HEK293 (cell line): ENCODE measurements around the gene FLOT2.
A peak's percentile ranks its signal among the peaks of the same experiment; 100 is the strongest.

Source experiments
- CTCF ChIA-PET: fragments of 350-600 bp; formaldehyde crosslinking; extraction: SDS; loops from one replicate; lab custom pipeline; 2021; ENCODE audit warnings: antibody characterized with exemption; lab: Yijun Ruan, JAX
- POLR2A ChIA-PET: fragments of 300-600 bp; formaldehyde crosslinking; extraction: SDS; loops from one replicate; lab custom pipeline; 2020; ENCODE audit warnings: antibody characterized with exemption, inconsistent platforms; lab: Yijun Ruan, JAX
- H3K27ac ChIP-seq: fragments of 200-500 bp; sonication (Bioruptor generic); 2 replicates; pipeline ENCODE4 v1.5.1; 2014; ENCODE audit warnings: low read depth, low read length, control low read depth, inconsistent platforms; ENCODE audit errors: extremely low read depth
- H3K36me3 ChIP-seq, 2 experiments: fragments of 200-500 bp in 1 of 2; sonication (Bioruptor generic) in 1 of 2; 1 replicate in 1 of 2; 2 replicates in 1 of 2; pipeline ENCODE4 v1.5.1; 2014 to 2017; ENCODE audit warnings: inconsistent platforms in 2 of 2, low read length in 2 of 2; ENCODE audit not compliant: control insufficient read depth in 2 of 2, insufficient read depth in 1 of 2
- H3K4me1 ChIP-seq: fragments of 200-500 bp; sonication (Bioruptor generic); 2 replicates; pipeline ENCODE4 v1.5.1; 2014; ENCODE audit warnings: mild to moderate bottlenecking, low read length, inconsistent platforms; ENCODE audit not compliant: control insufficient read depth, insufficient read depth
- H3K4me3 ChIP-seq: 2 replicates; pipeline ENCODE4 v1.5.1; 2011; ENCODE audit warnings: low read depth, mild to moderate bottlenecking, control low read depth, low read length, moderate library complexity
- H3K9me3 ChIP-seq: fragments of 200-500 bp; sonication (Bioruptor generic); 2 replicates; pipeline ENCODE4 v1.5.1; 2014; ENCODE audit warnings: low read depth, low read length, inconsistent platforms; ENCODE audit not compliant: control insufficient read depth, insufficient read depth
- HOXD13 ChIP-seq: sonication (generic); formaldehyde crosslinking; IDR thresholded peaks from 2 replicates; pipeline ENCODE4 v1.8.0; 2022; ENCODE audit warnings: missing genetic modification reagents, borderline replicate concordance
- KLF7 ChIP-seq: fragments of 450-650 bp; formaldehyde crosslinking; IDR thresholded peaks from 2 replicates; pipeline ENCODE4 v1.5.1; 2016; ENCODE audit warnings: missing biosample characterization, missing genetic modification characterization, borderline replicate concordance
- SETDB1 ChIP-seq: IDR thresholded peaks from one replicate; pipeline ENCODE4 v1.6.1; 2017; ENCODE audit warnings: mild to moderate bottlenecking, low read length, moderate library complexity, mixed read lengths; ENCODE audit not compliant: insufficient read length
- YY2 ChIP-seq: fragments of 450-650 bp; formaldehyde crosslinking; IDR thresholded peaks from 2 replicates; pipeline ENCODE4 v1.5.1; 2016; ENCODE audit warnings: missing biosample characterization, missing genetic modification characterization
- ZBTB17 ChIP-seq: fragments of 450-650 bp; formaldehyde crosslinking; IDR thresholded peaks from 2 replicates; pipeline ENCODE4 v1.5.1; 2016; ENCODE audit warnings: missing biosample characterization, missing genetic modification characterization
- ZFP69B ChIP-seq: fragments of 450-650 bp; formaldehyde crosslinking; IDR thresholded peaks from 2 replicates; pipeline ENCODE4 v1.5.1; 2016; ENCODE audit warnings: missing biosample characterization, missing genetic modification characterization
- ZNF138 ChIP-seq: fragments of 450-650 bp; formaldehyde crosslinking; IDR thresholded peaks from 2 replicates; pipeline ENCODE4 v1.5.1; 2016; ENCODE audit warnings: missing biosample characterization, missing genetic modification characterization, borderline replicate concordance
- ZNF354C ChIP-seq: fragments of 450-650 bp; formaldehyde crosslinking; IDR thresholded peaks from 2 replicates; pipeline ENCODE4 v1.5.1; 2016; ENCODE audit warnings: missing biosample characterization, missing genetic modification characterization, low read depth, borderline replicate concordance
- ZNF404 ChIP-seq: fragments of 450-650 bp; formaldehyde crosslinking; IDR thresholded peaks from 2 replicates; pipeline ENCODE4 v1.5.1; 2017; ENCODE audit warnings: missing biosample characterization, missing genetic modification characterization
- ZNF433 ChIP-seq: fragments of 450-650 bp; formaldehyde crosslinking; IDR thresholded peaks from 2 replicates; pipeline ENCODE4 v1.5.1; 2016; ENCODE audit warnings: missing biosample characterization, missing genetic modification characterization, low read depth
- ZNF501 ChIP-seq: fragments of 450-650 bp; formaldehyde crosslinking; IDR thresholded peaks from 2 replicates; pipeline ENCODE4 v1.5.1; 2016; ENCODE audit warnings: missing biosample characterization, missing genetic modification characterization
- ZNF529 ChIP-seq: fragments of 450-650 bp; formaldehyde crosslinking; IDR thresholded peaks from 2 replicates; pipeline ENCODE4 v1.5.1; 2017; ENCODE audit warnings: missing genetic modification characterization, missing biosample characterization; ENCODE audit not compliant: insufficient replicate concordance
- ZNF571 ChIP-seq: fragments of 450-650 bp; formaldehyde crosslinking; IDR thresholded peaks from 2 replicates; pipeline ENCODE4 v1.5.0; 2017; ENCODE audit warnings: missing biosample characterization, missing genetic modification characterization
- ZNF626 ChIP-seq: fragments of 450-650 bp; sonication (Bioruptor Pico); formaldehyde crosslinking; IDR thresholded peaks from 2 replicates; pipeline ENCODE4 v1.5.1; 2018; ENCODE audit warnings: missing biosample characterization, missing genetic modification characterization, inconsistent platforms
- ZNF658 ChIP-seq: fragments of 450-650 bp; formaldehyde crosslinking; IDR thresholded peaks from 2 replicates; pipeline ENCODE4; 2016; ENCODE audit warnings: missing biosample characterization, missing genetic modification characterization
- ZSCAN23 ChIP-seq: fragments of 450-650 bp; formaldehyde crosslinking; IDR thresholded peaks from 2 replicates; pipeline ENCODE4 v1.5.1; 2016; ENCODE audit warnings: missing biosample characterization, missing genetic modification characterization
- TF ChIP-seq, protein P1 (sequence below): fragments of 450-650 bp; formaldehyde crosslinking; IDR thresholded peaks from 2 replicates; pipeline ENCODE4 v1.5.1; 2016; ENCODE audit warnings: missing biosample characterization, missing genetic modification characterization
- TF ChIP-seq, protein P2 (sequence below): fragments of 450-650 bp; formaldehyde crosslinking; optimal IDR thresholded peaks from 2 replicates; pipeline ENCODE3; 2016; ENCODE audit warnings: missing biosample characterization, mild to moderate bottlenecking, missing genetic modification characterization
- TF ChIP-seq, protein P3 (sequence below): sonication (generic); formaldehyde crosslinking; IDR thresholded peaks from 2 replicates; pipeline ENCODE4 v1.8.1; 2022; ENCODE audit warnings: mild to moderate bottlenecking, moderate library complexity, missing genetic modification reagents
- TF ChIP-seq, protein P4 (sequence below): fragments of 450-650 bp; formaldehyde crosslinking; IDR thresholded peaks from 2 replicates; pipeline ENCODE4 v1.5.1; 2017; ENCODE audit warnings: missing biosample characterization, mild to moderate bottlenecking, missing genetic modification characterization, moderate library complexity
- TF ChIP-seq, protein P5 (sequence below): fragments of 450-650 bp; formaldehyde crosslinking; IDR thresholded peaks from 2 replicates; pipeline ENCODE4 v1.5.1; 2016; ENCODE audit warnings: missing biosample characterization, missing genetic modification characterization, borderline replicate concordance
- TF ChIP-seq, protein P6 (sequence below): fragments of 450-650 bp; IDR thresholded peaks from 2 replicates; pipeline ENCODE4 v1.5.1; 2018; ENCODE audit warnings: missing biosample characterization, missing genetic modification characterization
- TF ChIP-seq, protein P7 (sequence below): fragments of 450-650 bp; formaldehyde crosslinking; IDR thresholded peaks from 2 replicates; pipeline ENCODE4 v1.5.1; 2016; ENCODE audit warnings: missing biosample characterization, missing genetic modification characterization

The FLOT2 gene

DNA sequence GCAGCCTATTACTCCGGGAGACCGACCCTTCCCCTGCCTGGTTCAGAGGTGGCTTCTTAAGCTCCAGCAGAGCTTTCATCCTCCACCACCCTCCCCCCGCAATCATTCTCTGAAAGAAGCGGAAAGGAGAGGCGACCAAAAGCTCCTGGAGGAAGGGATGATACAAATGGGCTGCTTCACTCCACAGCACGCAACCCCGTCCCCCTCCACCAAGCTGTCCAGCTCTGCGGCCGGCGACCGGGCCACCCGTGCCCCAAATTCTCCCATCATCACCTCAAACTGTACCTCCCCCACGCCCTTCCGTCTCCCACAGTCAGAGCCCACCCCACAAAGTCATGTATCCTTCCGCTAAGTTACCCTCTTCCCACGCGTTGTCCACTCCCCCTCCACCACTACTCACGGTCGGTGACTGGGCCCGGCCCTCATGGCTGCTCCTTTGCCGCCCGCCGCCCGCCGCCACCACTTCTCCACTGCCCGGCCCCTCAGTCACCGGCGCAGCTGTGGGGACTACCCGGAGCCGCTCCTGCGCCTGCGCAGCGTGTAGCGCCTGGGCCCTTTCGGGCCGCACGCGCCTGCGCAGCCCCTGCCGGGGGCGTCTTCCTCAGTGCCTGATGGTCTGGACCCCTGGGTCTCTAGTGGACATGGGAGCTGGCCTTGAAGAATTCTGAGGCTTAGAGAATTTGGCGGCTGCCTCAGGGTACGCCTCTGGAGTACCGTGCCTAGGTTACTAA is 55.1 kb downstream of the FLOT2 start, which contains the start of gene FAM222B (continued):
- TF ChIP-seq, protein P1, sequence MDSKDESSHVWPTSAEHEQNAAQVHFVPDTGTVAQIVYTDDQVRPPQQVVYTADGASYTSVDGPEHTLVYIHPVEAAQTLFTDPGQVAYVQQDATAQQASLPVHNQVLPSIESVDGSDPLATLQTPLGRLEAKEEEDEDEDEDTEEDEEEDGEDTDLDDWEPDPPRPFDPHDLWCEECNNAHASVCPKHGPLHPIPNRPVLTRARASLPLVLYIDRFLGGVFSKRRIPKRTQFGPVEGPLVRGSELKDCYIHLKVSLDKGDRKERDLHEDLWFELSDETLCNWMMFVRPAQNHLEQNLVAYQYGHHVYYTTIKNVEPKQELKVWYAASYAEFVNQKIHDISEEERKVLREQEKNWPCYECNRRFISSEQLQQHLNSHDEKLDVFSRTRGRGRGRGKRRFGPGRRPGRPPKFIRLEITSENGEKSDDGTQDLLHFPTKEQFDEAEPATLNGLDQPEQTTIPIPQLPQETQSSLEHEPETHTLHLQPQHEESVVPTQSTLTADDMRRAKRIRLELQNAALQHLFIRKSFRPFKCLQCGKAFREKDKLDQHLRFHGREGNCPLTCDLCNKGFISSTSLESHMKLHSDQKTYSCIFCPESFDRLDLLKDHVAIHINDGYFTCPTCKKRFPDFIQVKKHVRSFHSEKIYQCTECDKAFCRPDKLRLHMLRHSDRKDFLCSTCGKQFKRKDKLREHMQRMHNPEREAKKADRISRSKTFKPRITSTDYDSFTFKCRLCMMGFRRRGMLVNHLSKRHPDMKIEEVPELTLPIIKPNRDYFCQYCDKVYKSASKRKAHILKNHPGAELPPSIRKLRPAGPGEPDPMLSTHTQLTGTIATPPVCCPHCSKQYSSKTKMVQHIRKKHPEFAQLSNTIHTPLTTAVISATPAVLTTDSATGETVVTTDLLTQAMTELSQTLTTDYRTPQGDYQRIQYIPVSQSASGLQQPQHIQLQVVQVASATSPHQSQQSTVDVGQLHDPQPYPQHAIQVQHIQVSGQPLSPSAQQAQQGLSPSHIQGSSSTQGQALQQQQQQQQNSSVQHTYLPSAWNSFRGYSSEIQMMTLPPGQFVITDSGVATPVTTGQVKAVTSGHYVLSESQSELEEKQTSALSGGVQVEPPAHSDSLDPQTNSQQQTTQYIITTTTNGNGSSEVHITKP (tag by site-specific recombination): peak; percentile 98
- TF ChIP-seq HOXD13 (CRISPR knock-in tag) (0 out of 2 replicates have a peak, but pooled peaks have one; percentile 62), ZNF658 (tag by site-specific recombination) (no peak), ZNF626 (tag by site-specific recombination) (no peak), ZNF354C (tag by site-specific recombination) (no peak), ZFP69B (tag by site-specific recombination) (peak; percentile 84), SETDB1 (no peak), KLF7 (tag by site-specific recombination) (no peak; the same call in 1 of the 2 replicates), ZNF433 (tag by site-specific recombination) (no peak)
- TF ChIP-seq, protein P2, sequence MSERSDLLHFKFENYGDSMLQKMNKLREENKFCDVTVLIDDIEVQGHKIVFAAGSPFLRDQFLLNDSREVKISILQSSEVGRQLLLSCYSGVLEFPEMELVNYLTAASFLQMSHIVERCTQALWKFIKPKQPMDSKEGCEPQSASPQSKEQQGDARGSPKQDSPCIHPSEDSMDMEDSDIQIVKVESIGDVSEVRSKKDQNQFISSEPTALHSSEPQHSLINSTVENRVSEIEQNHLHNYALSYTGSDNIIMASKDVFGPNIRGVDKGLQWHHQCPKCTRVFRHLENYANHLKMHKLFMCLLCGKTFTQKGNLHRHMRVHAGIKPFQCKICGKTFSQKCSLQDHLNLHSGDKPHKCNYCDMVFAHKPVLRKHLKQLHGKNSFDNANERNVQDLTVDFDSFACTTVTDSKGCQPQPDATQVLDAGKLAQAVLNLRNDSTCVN (tag by site-specific recombination): peak; percentile 26
- TF ChIP-seq, protein P3, sequence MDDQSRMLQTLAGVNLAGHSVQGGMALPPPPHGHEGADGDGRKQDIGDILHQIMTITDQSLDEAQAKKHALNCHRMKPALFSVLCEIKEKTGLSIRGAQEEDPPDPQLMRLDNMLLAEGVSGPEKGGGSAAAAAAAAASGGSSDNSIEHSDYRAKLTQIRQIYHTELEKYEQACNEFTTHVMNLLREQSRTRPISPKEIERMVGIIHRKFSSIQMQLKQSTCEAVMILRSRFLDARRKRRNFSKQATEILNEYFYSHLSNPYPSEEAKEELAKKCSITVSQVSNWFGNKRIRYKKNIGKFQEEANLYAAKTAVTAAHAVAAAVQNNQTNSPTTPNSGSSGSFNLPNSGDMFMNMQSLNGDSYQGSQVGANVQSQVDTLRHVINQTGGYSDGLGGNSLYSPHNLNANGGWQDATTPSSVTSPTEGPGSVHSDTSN (CRISPR knock-in tag): no peak
- TF ChIP-seq, protein P4, sequence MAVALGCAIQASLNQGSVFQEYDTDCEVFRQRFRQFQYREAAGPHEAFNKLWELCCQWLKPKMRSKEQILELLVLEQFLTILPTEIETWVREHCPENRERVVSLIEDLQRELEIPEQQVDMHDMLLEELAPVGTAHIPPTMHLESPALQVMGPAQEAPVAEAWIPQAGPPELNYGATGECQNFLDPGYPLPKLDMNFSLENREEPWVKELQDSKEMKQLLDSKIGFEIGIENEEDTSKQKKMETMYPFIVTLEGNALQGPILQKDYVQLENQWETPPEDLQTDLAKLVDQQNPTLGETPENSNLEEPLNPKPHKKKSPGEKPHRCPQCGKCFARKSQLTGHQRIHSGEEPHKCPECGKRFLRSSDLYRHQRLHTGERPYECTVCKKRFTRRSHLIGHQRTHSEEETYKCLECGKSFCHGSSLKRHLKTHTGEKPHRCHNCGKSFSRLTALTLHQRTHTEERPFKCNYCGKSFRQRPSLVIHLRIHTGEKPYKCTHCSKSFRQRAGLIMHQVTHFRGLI (tag by site-specific recombination): no peak

DNA sequence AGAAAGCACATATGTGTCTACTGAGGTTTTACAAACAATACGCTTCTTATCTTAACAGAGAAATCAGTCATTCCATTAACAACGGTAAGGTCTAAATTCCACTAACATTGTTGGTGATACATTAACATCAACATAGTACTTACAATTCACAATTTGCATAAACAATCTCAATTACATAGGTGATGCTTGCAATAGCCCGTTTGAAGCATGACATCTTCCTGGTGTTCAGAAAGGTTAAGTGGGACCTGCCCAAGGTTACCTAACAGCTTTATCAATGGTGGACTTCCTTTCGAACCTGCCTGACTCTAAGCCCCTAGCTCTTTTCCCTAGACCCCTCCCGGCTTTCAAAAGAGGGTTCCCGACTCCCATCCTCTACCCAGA is 55.6 kb downstream of the FLOT2 start:
- peak overlapping the region; percentile 77 for H3K27ac ChIP-seq
- H3K36me3 ChIP-seq: no peaks in the 10 kb centered on the region; a peak in 1 of 3 replicates
- CTCF ChIA-PET: interaction anchor here (0.6 to 6.9 kb wide), 8 partner anchors 8 to 112 kb away, joined by 3 to 52 read pairs (median 3); no protein-coding TSS in a partner anchor
- peak overlapping the region; percentile 95 for H3K4me3 ChIP-seq
- H3K4me1 ChIP-seq: 0 out of 2 replicates have a peak, but pooled peaks cover 2% of the 10 kb centered on the region
- POLR2A ChIA-PET: interaction anchor here (0.5 to 2.9 kb wide), 28 partner anchors 9 to 131 kb away, joined by 3 to 24 read pairs (median 6); partner anchors contain the start of genes DHRS13, ERAL1, FLOT2 and NEK8
- H3K9me3 ChIP-seq: no peaks in the 10 kb centered on the region
- TF ChIP-seq YY2 (no peak), ZNF529 (tag by site-specific recombination) (no peak), ZSCAN23 (tag by site-specific recombination) (no peak), ZNF138 (tag by site-specific recombination) (no peak), ZBTB17 (tag by site-specific recombination) (no peak), ZNF501 (no peak), ZNF571 (tag by site-specific recombination) (no peak), ZNF404 (tag by site-specific recombination) (no peak)
- TF ChIP-seq, protein P5, sequence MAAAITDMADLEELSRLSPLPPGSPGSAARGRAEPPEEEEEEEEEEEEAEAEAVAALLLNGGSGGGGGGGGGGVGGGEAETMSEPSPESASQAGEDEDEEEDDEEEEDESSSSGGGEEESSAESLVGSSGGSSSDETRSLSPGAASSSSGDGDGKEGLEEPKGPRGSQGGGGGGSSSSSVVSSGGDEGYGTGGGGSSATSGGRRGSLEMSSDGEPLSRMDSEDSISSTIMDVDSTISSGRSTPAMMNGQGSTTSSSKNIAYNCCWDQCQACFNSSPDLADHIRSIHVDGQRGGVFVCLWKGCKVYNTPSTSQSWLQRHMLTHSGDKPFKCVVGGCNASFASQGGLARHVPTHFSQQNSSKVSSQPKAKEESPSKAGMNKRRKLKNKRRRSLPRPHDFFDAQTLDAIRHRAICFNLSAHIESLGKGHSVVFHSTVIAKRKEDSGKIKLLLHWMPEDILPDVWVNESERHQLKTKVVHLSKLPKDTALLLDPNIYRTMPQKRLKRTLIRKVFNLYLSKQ: no peak
- TF ChIP-seq, protein P6, sequence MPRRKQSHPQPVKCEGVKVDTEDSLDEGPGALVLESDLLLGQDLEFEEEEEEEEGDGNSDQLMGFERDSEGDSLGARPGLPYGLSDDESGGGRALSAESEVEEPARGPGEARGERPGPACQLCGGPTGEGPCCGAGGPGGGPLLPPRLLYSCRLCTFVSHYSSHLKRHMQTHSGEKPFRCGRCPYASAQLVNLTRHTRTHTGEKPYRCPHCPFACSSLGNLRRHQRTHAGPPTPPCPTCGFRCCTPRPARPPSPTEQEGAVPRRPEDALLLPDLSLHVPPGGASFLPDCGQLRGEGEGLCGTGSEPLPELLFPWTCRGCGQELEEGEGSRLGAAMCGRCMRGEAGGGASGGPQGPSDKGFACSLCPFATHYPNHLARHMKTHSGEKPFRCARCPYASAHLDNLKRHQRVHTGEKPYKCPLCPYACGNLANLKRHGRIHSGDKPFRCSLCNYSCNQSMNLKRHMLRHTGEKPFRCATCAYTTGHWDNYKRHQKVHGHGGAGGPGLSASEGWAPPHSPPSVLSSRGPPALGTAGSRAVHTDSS: no peak
- TF ChIP-seq, protein P7, sequence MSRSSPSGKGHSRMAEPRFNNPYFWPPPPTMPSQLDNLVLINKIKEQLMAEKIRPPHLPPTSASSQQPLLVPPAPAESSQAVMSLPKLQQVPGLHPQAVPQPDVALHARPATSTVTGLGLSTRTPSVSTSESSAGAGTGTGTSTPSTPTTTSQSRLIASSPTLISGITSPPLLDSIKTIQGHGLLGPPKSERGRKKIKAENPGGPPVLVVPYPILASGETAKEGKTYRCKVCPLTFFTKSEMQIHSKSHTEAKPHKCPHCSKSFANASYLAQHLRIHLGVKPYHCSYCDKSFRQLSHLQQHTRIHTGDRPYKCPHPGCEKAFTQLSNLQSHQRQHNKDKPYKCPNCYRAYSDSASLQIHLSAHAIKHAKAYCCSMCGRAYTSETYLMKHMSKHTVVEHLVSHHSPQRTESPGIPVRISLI (tag by site-specific recombination): no peak
